ENCODE data around the gene FGF11.

FGF11 gene

GRCh38 chr17:7438656-7439460, 454 bp upstream of the FGF11 start:
- Histone ChIP-seq H3K27me3 (peaks cover 72% of the 10 kb centered on the region), H3K9me3 (no peaks in the 10 kb centered on the region), H3K36me3 (no peaks in the 10 kb centered on the region), H3K27ac (no peak overlapping the region), H3K4me1 (ENCODE audit: control insufficient read depth in 1 of 2, insufficient read depth in 1 of 2, low read depth in 1 of 2, low read length in 1 of 2) (peaks cover 50 to 61% of the 10 kb centered on the region in 2 experiments), H3K4me3 (ENCODE audit: low read depth in 1 of 2, low read length in 1 of 2) (peak overlapping the region; percentile 58 to 75)
- TF ChIP-seq, protein P1, sequence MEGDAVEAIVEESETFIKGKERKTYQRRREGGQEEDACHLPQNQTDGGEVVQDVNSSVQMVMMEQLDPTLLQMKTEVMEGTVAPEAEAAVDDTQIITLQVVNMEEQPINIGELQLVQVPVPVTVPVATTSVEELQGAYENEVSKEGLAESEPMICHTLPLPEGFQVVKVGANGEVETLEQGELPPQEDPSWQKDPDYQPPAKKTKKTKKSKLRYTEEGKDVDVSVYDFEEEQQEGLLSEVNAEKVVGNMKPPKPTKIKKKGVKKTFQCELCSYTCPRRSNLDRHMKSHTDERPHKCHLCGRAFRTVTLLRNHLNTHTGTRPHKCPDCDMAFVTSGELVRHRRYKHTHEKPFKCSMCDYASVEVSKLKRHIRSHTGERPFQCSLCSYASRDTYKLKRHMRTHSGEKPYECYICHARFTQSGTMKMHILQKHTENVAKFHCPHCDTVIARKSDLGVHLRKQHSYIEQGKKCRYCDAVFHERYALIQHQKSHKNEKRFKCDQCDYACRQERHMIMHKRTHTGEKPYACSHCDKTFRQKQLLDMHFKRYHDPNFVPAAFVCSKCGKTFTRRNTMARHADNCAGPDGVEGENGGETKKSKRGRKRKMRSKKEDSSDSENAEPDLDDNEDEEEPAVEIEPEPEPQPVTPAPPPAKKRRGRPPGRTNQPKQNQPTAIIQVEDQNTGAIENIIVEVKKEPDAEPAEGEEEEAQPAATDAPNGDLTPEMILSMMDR (IDR thresholded peaks at IDR 0.05): no peak

- TF ChIP-seq, protein P1 (IDR thresholded peaks at IDR 0.05): no peak
- H3K4me1 ChIP-seq (ENCODE audit: control insufficient read depth in 1 of 2, insufficient read depth in 1 of 2, low read depth in 1 of 2, low read length in 1 of 2): peaks cover 55 to 65% of the 10 kb centered on the region in 2 experiments
- H3K27me3 ChIP-seq: peaks cover 86% of the 10 kb centered on the region
- H3K4me3 ChIP-seq (ENCODE audit: low read depth in 1 of 2, low read length in 1 of 2): peak overlapping the region in 1 of 2 experiments; percentile 6
- H3K9me3 ChIP-seq: no peaks in the 10 kb centered on the region
- H3K36me3 ChIP-seq: no peaks in the 10 kb centered on the region
- no peak overlapping the region for H3K27ac ChIP-seq
These were observed 961 bp downstream of the FGF11 start for GRCh38 chr17:7440113-7440833.

GRCh38 chr17:7440834-7441195, 1.5 kb downstream of the FGF11 start:
- Histone ChIP-seq H3K27me3 (peaks cover 91% of the 10 kb centered on the region), H3K4me3 (ENCODE audit: low read depth in 1 of 2, low read length in 1 of 2) (no peak overlapping the region), H3K4me1 (ENCODE audit: control insufficient read depth in 1 of 2, insufficient read depth in 1 of 2, low read depth in 1 of 2, low read length in 1 of 2) (peaks cover 53 to 65% of the 10 kb centered on the region in 2 experiments), H3K9me3 (no peaks in the 10 kb centered on the region), H3K36me3 (no peaks in the 10 kb centered on the region), H3K27ac (no peak overlapping the region)
- TF ChIP-seq, protein P1 (IDR thresholded peaks at IDR 0.05): no peak

GRCh38 chr17:7441266-7441665, 2.0 kb downstream of the FGF11 start:
- TF ChIP-seq, protein P1 (IDR thresholded peaks at IDR 0.05): no peak
- Histone ChIP-seq H3K27me3 (peaks cover 96% of the 10 kb centered on the region), H3K4me3 (ENCODE audit: low read depth in 1 of 2, low read length in 1 of 2) (no peak overlapping the region), H3K36me3 (no peaks in the 10 kb centered on the region), H3K9me3 (no peaks in the 10 kb centered on the region), H3K4me1 (ENCODE audit: control insufficient read depth in 1 of 2, insufficient read depth in 1 of 2, low read depth in 1 of 2, low read length in 1 of 2) (peaks cover 49 to 63% of the 10 kb centered on the region in 2 experiments), H3K27ac (no peak overlapping the region)

GRCh38 chr17:7442142-7442541, 2.8 kb downstream of the FGF11 start:
- peaks cover 40 to 54% of the 10 kb centered on the region in 2 experiments for H3K4me1 ChIP-seq (ENCODE audit: control insufficient read depth in 1 of 2, insufficient read depth in 1 of 2, low read depth in 1 of 2, low read length in 1 of 2)
- H3K27ac ChIP-seq: no peak overlapping the region
- no peak overlapping the region for H3K4me3 ChIP-seq (ENCODE audit: low read depth in 1 of 2, low read length in 1 of 2)
- H3K9me3 ChIP-seq: no peaks in the 10 kb centered on the region
- TF ChIP-seq, protein P1 (IDR thresholded peaks at IDR 0.05): no peak
- no peaks in the 10 kb centered on the region for H3K36me3 ChIP-seq
- peaks cover 100% of the 10 kb centered on the region for H3K27me3 ChIP-seq
